NCI-H2081 treated with DMSO at 0.1 percent for 48 hours (cell line): ENCODE measurements around the gene ZNF418.
"Not testable (repeated sequence)": the region's sequence is repeated elsewhere in the genome, so short reads cannot be mapped to it uniquely, and the experiment has no call there.

Experiments used
- DNase-seq: peaks from one replicate; lab custom pipeline; 2025; lab: John Stamatoyannopoulos, UW

The ZNF418 gene

DNA sequence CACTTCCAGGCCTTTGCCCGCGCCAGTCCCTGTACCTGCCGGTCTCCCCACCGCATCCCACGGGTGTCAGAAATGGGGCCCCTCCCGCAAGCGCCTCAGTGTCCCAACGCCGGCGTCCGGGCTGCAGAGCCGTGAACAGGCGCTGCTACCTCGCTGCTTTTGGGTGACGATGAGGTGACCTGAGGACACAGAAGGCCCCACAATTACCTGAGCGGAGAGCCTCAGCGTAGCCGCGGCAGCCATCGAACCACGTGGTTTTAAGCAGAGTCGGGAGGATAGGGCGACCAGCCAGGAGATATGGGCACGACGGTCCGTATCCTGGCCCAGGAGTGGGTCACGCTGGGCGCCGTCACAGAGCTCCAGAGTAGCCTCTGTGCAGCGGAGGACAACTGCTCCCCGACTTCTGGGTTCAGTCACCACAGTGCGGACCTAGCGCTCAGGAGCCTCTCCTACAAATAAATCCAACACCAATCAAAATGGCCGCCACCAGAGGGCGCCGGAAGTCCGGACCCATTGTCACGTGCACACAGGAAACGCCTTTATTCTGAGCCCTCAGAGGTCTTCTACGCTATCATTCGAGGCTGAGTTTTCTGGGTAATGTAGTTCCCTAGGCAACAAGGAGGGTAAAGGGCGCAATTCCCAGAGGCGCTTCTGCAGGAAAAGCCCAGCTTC, 46.5 kb downstream of the ZNF418 start, which contains the start of gene ZNF814:
Gene ZNF814, minus strand, starts transcription at position 478 of the 672 bp plus-strand sequence. Its CDS starts 235 bp downstream, at position 243.
- no peak for DNase-seq

DNA sequence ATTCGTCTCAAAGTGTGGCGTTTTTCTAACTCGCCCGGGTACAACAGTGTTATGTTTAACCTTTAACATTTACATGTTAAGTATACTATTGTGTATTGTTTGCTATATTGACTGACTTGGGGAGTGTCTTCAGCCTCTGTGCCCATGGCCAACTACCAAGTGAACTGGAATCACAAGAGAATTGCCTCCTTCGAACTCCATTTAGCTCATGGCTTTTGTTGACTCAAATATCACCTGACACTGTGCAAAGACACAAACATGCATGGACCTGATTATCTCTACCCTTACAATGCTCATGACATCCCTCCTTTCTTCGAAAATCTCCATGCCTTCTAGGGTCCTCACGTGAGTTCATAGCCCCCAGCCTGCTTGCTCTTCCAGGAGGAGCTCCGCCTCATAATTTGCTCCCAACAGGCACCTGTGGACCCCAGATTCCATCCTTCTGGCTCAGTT, 47.1 kb downstream of the ZNF418 start:
- no peak for DNase-seq

DNA sequence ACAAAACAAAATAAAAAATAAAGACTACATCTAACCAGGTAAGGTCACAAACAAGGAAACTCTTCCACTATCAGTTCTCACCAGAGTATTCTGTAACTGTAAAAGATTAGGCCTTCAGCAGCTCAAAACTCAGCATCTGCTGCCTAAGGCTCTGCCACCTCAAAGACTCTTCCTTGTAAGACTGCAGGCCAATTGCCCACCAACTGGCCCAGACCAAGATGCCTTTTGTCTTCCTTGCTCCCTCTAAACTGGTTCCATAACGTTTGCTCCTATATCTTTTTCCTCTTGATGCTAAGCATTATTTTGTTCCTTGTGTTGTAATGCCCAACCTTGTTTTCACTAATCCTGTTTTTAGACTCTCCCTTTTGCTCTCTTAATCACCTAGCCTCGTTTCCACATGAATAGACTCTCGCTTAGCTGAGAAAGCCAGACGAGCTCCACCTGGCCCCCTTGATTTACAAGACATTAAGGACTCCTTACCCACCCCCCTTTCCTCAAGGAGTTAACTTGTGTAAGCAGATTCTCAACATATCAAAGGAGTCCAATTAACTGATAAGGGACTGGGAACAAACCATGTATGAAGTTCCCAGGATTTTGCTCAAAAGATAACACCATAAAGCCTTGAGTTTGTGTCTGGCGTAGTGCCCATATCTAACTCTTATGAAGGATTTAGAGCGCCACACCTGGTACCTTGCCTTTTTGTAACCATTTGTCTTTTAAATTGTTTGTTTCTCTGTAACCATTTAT, 47.8 kb downstream of the ZNF418 start:
- no peak for DNase-seq

DNA sequence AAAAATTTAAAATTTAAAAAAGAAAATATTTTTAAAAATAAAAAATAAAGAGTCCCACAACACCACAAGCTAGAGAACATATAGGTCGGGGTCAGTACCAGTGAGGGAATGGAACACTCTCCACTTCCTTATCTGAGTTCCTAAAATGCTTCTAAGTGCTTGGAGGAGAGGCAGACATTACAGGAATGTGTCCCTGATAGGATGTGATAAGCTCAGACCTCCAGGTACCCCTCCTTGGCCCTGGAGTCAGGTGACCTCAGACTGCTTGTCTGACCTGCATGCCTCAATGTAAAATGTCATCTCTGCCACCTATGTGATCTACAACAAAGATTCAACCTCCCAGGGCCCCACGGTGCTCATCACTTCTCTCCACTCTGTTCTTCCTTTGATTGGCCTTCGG, 49.2 kb downstream of the ZNF418 start:
- DNase-seq: no peak

DNA sequence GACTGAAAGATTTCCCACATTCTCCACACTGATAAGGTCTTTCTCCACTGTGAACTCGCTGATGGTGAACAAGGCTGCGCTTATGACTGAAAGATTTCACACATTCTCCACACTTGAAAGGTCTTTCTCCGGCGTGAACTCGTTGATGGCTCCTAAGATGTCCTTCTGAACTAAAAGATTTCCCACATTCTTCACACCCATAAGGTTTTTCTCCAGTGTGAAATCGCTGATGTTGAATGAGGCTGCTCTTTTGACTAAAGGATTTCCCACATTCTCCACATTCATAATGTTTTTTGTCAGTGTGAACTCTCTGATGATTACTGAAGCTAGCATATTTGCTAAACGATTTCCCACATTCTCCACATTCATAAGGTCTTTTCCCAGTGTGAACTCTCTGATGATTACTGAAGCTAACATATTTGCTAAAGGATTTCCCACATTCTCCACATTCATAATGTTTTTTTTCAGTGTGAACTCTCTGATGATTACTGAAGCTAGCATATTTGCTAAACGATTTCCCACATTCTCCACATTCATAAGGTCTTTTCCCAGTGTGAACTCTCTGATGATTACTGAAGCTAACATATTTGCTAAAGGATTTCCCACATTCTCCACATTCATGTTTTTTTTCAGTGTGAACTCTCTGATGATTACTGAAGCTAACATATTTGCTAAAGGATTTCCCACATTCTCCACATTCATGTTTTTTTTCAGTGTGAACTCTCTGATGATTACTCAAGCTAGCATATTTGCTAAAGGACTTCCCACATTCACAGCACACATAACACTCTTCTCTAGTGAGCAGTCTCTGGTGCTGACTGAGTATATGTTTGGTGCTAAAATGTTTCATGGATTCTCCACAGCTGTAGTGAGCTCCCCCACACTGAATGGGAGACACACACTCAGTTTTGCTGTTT, 61.1 kb downstream of the ZNF418 start:
- not testable (repeated sequence) for DNase-seq

DNA sequence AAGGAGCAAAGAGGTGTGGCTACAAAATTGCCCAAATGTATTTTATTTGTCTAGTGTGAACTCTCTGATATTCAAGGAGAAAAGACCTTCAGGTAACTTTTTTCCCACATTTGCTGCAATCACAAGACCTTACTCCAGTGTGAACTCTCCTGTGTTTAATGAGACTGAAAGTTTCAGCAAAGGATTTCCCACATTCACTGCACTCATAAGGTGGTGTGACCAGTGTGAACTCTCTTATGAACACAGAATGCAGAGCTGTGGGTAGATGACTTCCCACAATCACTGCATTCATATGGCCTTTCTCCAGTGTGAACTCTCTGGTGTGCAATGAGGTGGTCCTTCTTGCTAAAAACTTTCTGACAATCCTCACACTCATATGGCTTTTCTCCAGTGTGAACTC, 62.8 kb downstream of the ZNF418 start:
- DNase-seq: no peak
